Activated CD4-positive, CD25-positive, alpha-beta regulatory T cell treated with anti-CD3 and anti-CD28 coated beads, Interleukin-2, amount 50 U/mL, for 16 hours (primary cell): ENCODE results near the gene MFN2.

Experiments
- DNase-seq: peaks from one replicate; pipeline ENCODE4 v3.0.0-alpha.2; 2020; ENCODE audit warnings: low read depth, low spot score

The MFN2 gene

DNA sequence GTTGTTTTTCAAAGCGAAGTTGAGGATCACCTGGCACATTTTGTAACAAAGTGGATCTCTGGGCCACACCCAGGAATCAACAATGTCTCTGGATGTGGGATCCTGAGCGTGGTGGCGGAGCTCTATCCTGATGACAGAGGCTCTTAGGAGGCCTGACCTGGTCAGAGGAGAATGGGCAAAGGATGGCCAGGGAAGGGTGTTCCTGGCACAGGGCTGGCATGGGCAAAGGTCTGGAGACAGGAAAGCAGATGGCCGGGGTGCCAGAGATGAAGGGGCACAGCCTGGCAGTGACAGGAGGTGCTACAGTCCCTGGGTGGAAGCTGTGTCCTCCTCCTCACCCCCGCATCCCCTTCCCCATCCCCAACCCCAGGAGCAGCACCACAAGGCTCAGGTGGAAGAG, 20.0 kb upstream of the MFN2 start:
- DNase-seq = no peak

DNA sequence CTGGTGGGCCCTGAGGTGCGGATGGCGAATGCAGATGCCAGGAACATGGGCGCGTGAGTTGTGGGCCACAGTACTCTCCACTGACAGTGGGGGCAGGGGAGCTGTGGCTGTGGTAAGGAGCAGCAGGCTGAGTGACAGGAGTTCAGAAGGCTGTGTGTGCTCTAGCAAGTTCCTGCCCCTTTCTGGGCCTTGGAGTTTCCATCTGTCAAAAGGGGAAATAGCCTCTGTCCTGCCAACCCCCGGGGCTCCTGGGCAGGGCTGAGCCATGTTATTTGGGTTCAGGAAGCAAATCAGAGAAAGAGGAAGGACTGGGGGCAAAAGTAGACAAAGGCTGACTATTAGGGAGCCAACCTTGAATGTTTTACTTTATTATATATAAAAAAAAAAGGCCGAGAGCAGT, 19.5 kb upstream of the MFN2 start:
- no peak for DNase-seq

- no peak for DNase-seq
Observed at GRCh38 chr1:11961230-11961629, 19.0 kb upstream of the MFN2 start.

- no peak for DNase-seq
Observed at GRCh38 chr1:11963622-11964021, 16.6 kb upstream of the MFN2 start.

DNA sequence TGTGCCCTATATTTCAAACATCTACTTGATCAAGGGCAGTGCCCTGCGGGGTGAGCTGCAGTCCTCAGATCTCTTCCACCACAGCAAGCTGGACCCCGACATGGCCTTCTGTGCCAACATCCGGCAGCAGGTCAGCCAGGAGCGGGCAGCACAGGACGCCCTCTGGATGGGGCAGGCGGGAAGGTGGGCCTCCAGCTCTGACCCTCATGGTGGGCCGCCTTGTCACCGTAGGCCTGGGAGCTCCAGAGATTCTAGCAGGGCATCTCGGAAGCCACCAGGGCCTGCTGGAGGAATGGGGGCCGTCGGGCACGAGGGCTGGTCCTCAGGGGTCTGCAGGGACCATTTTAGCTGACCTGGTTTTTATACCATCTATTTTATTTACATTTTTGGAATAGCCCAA, 15.6 kb upstream of the MFN2 start:
- DNase-seq = no peak

DNA sequence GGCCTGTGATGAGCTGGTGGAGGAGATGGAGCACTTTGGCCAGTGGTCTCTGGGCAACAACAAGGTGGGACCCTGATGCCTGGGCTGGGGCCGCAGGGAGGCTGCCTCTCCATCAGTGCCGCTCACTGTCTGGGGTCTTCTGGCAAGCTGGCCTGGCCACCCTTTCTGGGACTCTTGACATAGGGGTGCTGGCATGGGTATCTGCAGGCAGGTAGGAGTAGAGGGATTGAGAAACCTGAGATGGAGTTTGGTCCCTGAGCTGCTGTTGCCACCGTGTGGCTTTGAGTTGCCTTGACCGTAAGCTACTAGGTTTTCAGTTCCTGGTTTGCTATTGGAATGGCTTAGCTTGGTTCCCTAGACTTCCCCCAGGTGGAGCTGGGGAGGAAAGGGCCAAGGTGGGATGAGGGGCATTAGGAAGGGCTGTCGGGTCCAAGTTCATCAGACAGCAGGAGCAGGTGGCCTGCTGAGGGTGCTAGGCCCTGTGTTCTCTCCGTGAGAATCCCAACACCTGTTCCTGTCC, 13.2 kb upstream of the MFN2 start:
- DNase-seq = no peak

DNA sequence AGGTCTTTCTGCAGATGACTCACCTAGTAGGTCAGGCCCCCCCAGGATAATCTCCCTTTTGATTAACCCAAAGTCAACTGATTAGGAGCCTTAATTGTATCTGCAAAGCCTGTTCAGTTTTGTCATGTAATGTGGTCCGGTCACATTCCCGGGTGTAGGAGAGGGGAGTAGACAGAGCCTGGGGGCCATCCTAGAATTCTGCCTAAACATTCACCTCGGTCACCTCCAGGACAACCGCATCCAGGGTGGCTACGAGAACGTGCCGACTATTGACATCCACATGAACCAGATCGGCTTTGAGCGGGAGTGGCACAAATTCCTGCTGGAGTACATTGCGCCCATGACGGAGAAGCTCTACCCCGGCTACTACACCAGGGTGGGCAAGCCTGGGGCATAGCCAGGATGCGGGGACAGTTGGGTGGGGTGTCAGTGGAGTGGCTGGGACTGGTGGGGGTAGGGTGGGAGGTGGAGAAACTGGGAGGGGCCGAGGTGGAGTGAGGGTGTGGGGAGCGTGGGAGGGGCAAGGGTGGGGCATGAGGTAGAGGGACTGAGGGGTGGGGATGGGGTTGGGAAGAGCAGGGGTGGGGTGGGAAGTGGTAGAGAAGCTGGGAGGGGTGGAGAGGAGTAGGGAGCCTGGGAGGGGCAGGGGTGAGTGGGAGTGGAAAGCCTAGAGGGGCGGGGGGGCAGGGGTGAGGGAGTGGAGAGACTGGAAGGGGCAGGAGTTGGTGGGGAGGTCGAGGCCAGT, 9.6 kb upstream of the MFN2 start:
- DNase-seq = no peak

DNA sequence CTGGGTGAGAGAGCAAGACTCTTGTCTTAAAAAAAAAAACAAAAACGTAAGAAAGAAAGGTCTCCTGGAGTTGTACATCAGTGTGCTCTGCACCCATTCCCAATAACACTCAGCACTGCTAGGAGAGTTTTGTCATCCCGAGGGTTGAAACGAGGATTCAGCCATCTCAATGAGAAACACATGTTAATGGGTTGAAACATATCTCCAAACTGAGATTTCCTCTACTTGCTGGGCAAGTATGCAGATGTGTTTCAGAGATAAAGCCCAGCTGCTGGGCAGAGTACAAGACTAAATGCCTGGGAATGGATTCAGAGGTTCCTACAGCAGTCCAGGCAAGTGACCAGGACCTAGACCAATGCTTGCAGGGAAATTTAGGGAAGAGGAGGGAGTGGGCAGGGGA, 2.6 kb upstream of the MFN2 start:
- no peak for DNase-seq

GRCh38 chr1:11978301-11978700, 1.9 kb upstream of the MFN2 start:
- no peak for DNase-seq

DNA sequence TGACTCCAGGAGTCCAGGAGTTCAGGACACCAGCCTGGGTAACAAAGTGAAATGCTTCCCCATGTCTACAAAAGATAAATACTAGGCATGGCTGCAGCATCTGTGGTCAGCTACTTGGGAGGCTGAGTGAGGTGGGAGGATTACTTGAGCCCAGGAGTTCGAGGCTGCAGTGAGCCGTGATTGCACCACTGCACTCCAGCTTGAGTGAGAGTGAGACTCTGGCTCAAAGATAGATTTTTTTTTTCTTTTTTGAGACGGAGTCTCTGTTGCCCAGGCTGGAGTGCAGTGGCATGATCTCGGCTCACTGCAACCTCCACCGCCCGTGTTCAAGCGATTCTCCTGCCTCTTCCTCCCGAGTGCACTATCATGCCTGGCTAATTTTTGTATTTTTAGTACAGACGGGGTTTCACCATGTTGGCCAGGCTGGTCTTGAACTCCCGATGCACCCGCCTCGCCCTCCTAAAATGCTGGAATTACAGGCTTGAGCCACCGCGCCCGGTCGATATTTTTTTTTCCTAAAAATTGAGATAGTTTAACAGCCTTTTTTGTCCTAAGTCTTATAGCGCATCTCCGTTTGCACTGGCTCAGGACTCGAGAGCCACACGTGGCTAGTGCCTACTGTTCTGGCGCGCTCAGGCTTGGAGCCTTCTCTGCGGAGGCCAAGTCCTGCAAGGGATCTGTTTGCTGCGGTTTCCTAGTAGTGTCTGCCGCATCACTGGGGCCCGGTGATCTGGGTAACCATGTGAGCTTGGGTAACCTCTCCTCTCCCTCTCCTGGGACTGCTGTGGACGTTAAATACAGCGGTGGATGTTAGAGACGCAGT, 1.0 kb upstream of the MFN2 start:
- DNase-seq = no peak

GRCh38 chr1:11980676-11980972, 380 bp downstream of the MFN2 start:
- no peak for DNase-seq

DNA sequence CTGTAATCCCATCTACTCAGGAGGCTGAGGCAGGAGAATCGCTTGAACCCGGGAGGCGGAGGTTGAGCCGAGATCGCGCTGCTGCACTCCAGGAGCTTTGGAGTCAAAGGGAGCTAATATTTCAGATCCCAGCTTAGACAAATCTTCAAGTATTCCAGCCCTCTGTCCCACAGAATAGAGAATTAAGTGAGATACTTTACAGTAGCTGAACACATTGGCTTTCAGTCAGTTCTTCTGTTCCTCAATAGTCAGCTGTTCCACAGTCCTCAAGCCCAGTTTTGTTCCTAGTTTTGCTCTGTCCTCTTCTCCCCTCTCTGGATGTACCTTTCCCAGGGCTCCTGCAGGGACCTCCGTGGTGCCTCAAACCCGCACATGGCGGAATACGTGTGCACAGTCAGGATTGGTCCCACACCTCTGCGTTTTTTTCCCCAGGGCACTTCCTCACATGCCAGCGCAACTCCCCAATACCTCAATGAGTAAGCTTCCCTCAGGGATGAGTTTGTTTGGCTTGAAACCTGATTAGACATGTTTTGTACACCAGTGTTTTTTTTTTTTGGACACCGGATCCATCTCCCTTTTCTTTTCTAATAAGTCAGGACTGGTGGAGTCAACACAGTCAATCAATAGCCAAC, 1.2 kb downstream of the MFN2 start:
- no peak for DNase-seq

- no peak for DNase-seq
Observed at GRCh38 chr1:11982010-11982392, 1.8 kb downstream of the MFN2 start.

DNA sequence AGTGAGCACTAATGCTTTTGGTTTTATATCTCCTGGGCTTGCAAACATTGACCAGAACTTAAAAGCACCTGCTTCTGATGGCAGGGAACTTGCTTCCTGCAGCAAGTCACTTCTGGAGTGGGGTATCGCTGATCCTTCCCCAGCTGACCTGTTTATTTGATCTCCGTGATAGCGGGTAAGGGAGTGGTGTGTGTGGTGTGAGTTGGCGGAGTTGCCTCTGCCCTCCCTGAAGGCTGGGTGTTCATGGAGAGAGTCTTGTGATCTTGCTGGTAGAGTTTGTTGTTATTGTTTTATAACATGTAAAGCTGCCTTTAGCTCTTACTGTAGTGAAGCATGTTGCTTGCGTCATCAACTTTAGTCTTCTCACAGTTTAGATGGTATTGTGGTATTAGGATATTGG, 3.9 kb downstream of the MFN2 start:
- DNase-seq = no peak

DNA sequence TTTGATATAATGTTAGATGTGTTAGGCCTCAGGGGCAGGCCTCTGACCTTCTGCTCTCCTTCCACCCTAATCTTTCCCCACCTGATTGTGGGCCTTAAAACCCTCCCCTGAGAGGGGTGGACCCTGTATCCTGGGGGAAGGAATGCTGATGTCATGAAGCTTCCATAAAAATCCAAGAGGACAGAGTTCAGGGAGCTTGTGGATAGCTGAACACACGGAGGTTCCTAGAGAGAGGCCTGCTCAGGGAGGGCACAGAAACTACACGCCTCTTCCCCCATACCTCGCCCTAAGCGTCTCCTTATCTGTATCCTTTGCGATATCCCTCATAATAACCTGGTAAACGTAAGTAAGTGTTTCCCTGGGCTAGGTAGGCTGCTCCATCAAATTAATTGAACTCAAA, 4.3 kb downstream of the MFN2 start:
- DNase-seq = no peak

DNA sequence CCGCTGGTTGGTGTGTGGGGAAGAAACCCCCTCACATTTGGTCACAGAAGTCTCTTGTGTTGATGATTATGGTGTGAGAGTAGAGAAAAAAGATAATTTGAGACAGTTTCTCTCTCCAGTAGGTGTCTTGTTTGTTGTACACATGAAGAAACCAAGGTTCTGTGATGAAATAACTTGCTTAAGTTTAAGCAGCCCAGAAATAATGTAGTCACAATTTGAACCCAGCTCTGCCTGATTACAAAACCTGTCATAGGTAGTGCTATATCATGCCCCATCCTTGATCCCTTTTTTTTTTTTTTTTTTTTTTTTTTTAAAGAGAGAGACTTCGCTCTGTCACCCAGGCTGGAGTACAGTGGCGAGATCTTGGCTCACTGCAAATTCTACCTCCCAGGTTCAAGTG, 4.9 kb downstream of the MFN2 start:
- no peak for DNase-seq

GRCh38 chr1:11985851-11986250, 5.6 kb downstream of the MFN2 start:
- no peak for DNase-seq

GRCh38 chr1:11989669-11990068, 9.4 kb downstream of the MFN2 start:
- DNase-seq = no peak

DNA sequence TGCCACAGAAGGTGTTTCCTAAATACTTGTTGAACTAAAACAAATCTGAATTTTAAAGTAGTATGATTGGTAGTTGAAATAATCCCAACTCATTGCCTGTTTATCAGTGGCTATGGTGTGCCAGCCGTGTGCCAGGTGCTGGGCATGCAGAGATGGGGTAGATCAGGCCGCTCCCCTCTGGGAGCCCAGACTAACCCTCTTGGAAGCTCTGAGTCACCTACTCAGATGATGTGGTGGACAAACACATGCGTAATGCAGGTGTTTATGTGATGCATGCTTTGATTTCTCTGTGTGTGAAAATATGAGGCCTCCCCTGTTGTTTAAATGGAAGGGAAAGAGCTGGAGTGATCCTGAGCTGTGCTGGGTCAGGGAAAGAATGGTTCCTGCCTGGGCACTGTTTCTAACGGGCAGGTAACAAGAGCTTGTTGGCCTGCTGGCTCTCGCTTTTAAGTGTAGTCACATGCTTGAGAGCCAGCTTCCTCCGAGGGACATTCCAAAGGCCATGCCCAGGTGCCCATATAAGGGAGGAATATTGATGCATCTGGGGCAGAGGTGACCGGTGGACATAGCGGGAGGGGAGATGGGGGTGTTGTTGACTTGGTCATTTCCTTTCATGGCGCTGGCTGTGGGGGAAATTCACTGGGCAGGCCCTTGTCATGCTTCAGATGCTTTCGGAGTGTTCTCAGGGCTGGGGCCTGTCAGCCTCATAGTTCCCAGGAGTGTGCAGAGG, 10.2 kb downstream of the MFN2 start:
- no peak for DNase-seq

DNA sequence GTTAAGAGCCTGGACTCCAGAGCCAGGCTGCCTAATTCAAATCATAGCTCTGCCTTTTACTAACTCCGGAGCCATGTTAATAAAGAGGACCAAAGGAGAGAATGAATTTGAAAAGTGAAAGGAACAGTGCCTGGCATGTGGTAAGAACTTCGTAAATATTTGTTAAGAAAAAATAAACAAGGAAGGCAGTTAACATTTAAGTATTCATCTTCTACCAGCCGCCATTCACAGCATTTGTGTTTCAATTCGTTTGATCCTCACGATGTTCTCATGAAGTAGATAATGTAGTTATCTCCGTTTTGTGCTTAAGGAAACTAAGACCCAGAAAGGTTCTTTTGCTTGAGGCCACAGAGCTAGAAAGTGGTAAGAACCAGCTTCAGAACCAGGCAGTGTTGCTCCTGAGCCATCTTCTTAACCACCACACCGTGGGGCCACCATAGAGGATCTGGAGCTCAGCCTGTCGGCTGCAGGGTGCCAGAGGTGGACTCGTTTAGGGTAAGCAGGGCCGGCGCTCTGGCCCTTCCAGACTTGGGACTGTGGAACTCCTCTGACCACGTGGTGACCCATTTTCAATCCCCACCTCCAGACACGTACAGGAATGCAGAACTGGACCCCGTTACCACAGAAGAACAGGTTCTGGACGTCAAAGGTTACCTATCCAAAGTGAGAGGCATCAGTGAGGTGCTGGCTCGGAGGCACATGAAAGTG, 11.9 kb downstream of the MFN2 start:
- no peak for DNase-seq

DNA sequence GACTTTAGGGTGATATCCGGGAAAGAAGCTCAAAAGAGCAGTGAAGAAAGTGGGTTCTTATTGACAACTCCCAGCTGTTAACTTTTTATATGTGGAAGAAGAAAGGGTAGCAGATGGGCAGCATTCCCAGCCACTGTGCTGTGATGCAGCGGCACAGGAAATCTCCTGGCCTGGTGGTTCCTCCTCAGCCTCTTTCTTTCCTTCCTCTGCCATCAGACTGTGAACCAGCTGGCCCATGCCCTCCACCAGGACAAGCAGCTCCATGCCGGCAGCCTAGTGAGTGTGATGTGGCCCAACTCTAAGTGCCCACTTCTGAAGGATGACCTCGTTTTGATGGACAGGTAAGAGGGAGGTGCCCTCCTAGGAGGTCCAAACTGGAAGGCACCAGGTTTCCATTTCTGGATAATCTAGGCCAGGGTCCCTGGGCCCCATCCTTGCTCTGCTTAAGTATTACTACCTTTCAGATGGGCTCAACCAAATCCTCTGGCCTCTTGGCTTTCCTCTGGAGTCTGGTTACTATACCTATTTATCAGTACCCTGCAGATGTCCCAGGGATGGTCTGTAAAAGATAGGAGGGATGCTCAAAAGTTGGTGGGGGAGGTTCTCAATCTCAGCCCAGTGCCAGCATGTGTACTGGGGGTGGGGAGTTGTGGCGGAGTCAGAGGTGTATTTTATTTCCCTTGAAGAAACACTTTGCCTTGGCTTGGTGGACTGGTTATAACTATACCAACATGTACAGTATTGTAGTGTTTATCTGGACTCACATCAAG, 17.0 kb downstream of the MFN2 start:
- DNase-seq = no peak
